ENCODE data around the gene HBA1.

Gene HBA1

DNA sequence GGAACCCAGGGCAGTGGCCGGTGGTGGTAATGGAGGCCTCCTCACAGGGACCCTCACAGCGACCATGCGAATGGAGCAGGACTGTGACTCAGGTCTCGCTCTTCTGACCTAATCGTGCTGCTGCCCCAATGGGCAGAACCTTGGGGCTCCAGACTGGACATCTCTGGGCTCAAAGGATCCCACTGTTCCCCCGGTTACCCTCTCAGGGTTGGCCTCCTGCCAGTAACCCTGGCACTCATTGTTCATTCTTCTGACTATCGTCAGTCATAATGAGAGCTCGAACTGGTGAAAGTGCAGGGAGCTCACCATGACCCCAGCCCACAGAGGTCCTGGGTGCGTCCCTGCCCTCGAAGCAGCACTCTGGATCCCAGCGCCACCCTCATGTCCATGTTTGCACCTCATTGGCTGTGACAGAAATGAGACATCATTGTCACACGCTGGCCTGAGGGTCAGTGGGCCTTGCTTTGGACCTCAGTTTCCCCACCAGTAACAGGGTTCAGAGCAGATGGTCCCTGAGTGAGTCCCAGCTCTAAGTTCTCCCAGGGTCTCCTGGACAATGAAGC lies 34.0 kb upstream of the HBA1 start:
- TF ChIP-seq, protein P1, sequence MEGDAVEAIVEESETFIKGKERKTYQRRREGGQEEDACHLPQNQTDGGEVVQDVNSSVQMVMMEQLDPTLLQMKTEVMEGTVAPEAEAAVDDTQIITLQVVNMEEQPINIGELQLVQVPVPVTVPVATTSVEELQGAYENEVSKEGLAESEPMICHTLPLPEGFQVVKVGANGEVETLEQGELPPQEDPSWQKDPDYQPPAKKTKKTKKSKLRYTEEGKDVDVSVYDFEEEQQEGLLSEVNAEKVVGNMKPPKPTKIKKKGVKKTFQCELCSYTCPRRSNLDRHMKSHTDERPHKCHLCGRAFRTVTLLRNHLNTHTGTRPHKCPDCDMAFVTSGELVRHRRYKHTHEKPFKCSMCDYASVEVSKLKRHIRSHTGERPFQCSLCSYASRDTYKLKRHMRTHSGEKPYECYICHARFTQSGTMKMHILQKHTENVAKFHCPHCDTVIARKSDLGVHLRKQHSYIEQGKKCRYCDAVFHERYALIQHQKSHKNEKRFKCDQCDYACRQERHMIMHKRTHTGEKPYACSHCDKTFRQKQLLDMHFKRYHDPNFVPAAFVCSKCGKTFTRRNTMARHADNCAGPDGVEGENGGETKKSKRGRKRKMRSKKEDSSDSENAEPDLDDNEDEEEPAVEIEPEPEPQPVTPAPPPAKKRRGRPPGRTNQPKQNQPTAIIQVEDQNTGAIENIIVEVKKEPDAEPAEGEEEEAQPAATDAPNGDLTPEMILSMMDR (IDR thresholded peaks at IDR 0.05), result no peak

DNA sequence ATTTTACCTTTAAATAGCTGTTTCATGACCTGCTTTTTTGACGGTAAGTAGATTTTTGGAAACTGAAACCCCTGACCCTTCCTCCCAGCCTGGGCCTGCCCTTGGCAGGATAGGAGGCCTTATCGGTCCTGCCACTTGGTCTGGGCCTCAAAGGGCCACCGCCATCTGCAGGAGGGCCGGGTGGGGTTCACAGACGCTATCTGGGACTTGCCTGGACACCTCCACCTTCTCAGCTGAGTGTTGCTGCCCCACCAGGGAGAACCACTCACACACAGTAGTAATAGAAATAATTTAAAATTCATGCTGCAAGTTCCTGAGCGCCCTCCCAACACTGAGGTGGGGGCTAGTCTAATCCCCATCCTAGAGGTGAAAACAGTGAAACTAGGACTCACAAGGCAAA lies 33.4 kb upstream of the HBA1 start:
- TF ChIP-seq, protein P1 (IDR thresholded peaks at IDR 0.05), result no peak

DNA sequence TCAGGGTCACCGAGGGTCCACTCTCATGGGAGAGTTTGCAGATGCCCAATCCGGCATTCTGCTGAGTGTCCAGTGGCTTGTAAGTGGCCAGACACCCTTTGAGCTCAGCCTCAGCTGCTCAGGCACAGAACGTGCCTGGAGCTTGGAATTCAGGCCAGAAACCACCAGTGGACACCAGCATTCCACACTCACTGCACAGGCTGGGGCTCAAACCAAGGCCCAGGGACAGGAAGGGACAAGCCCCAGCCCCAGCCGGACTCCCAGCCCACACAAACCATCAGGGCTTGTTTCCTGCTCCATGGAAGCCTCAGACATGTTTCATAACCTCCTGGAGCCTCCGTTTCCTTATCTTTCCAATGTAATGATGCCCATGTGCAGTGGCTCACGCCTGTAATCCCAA lies 33.0 kb upstream of the HBA1 start:
- TF ChIP-seq, protein P1 (IDR thresholded peaks at IDR 0.05), result no peak

DNA sequence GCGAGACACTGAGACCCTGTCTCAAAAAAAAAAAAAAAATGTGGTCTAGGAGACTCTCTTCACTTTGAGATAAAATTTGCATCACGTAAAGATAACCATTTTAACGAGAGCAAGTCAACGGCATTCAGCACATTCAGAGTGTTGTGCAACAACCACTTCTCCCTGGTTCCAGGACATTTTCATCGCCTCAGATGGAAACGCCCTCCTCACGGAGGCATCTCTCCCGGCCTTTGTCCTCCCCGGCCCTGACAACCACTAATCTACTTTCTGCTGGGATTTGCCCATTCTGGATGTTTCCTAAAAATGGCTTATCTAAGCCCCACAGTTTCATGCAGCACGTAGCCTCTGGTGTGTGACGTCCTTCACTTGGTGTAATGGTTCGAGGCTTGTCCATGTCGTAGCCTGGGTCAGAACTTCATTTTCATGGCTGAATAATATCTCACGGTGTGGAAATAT lies 31.7 kb upstream of the HBA1 start:
- TF ChIP-seq, protein P1 (IDR thresholded peaks at IDR 0.05), result no peak

DNA sequence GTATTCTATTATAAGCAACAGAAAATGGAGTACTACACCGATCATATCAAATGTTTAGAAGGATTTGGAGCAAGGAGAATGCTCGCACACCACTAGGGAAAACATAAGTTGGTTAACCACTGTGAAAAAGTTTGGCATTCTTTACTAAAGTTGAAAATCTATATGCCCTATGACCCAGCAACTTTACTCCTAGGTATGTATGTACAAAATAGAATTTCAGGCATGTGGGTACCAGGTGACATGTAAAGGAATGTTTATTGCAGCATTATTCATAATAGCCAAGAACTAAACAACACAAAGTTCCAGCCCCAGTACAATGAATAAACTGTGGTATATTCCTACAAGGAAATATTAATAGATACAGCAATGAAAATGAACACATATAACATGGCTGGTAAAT lies 29.8 kb upstream of the HBA1 start:
- TF ChIP-seq, protein P1 (IDR thresholded peaks at IDR 0.05), result no peak

DNA sequence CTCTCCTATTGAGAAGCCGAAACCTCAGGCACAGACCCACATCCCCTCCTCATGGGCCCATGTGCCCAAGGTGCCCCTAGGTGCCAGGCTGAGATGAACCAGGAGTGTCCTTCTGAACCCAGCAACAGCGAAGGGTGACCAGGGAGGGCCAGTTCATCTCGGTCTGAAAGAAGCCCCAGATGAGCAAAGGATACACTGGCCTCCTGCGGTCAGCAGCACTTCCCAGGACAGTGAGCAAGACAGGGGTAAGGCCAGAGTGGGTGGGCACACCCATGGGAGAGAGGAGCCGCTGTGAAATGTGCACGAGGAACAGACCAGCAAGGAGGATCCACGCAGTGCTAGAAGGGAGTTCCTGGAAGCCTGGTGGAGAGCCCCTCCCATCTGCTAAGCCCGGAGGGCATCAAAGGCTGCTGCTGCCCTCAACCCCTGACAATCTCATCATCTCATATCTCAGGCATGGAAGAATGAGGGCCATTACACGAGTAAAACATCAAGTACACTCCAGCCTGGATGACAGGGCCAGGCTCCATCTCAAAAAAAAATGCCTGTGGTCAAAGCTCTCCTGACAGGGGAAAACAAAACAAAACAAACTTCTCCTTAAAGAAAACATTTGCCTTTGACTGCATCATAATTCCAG lies 27.3 kb upstream of the HBA1 start:
- TF ChIP-seq, protein P1 (IDR thresholded peaks at IDR 0.05), result no peak

DNA sequence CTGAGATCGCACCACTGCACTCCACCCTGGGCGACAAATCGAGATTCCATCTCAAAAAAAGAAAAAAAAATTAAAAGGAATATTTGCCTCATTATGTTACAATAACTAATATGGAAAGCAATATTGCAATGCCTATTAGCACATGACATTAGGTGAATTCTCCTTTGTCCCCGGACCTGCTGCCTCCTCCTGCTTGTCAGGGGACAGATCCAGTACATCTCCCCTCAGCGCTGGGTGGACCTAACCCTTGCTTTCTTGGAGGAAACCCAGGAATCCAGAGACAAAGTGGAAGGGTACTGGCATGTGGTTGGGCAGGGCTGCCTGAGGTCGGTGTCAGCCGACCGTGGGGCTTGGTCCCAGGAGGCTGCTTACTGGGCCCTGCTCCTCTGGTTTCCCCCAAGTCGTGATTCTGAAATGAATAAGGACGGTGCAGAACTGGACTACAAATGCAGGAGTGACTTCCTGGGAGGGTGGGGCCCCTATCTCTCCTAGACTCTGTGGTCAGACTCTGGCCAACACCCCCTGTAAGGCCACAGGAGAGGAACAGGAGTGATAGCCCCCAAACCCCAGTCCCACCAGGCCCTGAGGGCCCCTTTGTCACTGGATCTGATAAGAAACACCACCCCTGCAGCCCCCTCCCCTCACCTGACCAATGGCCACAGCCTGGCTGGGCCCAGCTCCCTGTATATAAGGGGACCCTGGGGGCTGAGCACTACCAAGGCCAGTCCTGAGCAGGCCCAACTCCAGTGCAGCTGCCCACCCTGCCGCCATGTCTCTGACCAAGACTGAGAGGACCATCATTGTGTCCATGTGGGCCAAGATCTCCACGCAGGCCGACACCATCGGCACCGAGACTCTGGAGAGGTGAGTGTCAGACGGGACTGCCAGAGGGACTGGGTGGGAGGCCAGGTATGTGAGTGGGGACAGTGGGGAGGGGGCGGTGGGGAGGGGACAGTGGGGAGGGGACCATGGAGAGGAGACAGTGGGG lies 24.0 kb upstream of the HBA1 start, which contains the start of gene HBZ:
Gene HBZ (plus strand): TSS at position 504 of the 988 bp plus-strand sequence. CDS start 266 bp downstream, at position 770.
- TF ChIP-seq, protein P1 (IDR thresholded peaks at IDR 0.05), result no peak
